Measurements from ENCODE around the gene FAM50B.
A peak's percentile ranks its signal among the peaks of the same experiment; 100 is the strongest.

FAM50B gene

DNA sequence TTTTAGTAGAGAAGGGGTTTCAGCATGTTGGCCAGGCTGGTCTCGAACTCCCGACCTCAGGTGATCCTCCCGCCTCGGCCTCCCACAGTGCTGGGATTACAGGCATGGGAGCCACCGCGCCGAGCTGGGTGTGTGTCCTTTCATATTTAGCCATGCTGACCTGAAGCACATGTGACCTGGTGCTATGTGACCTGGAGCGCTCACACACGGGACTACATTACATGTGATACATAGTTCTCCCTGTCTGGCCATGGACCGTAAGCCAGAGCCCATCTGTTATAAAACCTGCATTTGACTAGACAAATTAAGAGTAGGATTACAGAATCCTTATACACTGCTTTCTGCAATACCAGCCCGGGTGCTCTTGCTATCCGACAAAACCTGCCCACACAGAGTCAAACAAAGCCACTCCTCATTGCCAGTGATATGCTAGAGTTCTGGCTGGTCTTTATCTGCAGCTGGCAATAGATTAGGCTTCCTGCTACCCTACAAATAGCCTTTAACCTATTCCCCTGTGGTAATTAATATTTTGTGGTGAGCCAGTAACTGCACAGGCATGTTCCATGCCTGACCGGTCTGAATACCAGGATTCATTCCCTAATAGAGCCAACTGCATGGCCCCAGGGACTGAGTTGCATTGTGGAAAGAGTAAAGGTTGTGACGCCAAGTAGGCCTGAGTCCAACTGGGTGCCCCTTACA lies 26.3 kb upstream of the FAM50B start:
- H3K27ac ChIP-seq, result no peak overlapping the region
- TF ChIP-seq, protein P1, sequence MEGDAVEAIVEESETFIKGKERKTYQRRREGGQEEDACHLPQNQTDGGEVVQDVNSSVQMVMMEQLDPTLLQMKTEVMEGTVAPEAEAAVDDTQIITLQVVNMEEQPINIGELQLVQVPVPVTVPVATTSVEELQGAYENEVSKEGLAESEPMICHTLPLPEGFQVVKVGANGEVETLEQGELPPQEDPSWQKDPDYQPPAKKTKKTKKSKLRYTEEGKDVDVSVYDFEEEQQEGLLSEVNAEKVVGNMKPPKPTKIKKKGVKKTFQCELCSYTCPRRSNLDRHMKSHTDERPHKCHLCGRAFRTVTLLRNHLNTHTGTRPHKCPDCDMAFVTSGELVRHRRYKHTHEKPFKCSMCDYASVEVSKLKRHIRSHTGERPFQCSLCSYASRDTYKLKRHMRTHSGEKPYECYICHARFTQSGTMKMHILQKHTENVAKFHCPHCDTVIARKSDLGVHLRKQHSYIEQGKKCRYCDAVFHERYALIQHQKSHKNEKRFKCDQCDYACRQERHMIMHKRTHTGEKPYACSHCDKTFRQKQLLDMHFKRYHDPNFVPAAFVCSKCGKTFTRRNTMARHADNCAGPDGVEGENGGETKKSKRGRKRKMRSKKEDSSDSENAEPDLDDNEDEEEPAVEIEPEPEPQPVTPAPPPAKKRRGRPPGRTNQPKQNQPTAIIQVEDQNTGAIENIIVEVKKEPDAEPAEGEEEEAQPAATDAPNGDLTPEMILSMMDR (conservative IDR thresholded peaks at IDR 0.05), result no peak

DNA sequence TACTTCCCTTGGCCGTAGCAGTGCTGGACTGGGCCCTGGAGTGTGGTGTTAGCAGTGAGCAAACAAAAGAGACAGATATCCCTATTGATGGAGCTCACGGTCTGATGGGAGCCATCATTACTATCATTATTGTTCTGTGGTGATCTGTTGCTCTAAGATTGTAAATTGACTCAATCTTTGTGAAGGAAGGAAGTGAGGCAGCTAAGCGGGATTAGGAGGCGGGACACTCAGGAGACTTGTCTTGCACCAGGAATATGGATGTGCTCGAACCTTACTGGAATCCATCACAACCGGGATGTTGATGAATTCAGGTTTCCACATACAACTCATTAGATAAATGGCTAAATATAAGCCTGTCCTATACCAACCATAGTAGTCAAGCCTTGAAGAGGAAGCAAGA lies 25.5 kb upstream of the FAM50B start:
- H3K27ac ChIP-seq, result no peak overlapping the region
- TF ChIP-seq, protein P1 (conservative IDR thresholded peaks at IDR 0.05), result no peak

DNA sequence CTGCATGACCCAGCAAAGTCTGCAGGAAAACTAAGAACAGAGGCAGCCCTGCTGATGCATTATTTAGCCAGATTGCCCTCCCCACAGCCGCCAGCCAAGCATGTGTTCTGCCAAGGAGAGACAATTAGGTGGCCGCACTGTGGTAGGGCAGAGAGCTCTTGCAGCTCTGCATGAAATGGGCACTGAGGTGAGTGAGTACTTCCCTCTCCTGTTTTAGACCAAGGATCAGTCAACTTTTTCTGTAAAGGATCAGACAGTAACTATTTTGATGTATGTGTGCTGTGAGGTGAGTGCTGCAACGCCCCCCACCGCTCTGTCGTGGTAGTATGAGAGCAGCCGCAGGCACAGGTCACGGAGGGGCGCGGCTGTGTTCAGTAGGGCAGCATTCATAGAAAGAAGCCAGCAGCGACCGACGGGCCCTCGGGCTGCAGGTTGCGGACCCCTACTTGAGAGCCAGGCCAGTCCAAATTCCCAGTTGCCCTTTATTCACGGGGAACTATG lies 23.8 kb upstream of the FAM50B start:
- peak overlapping the region; percentile 84 for H3K27ac ChIP-seq
- TF ChIP-seq, protein P1 (conservative IDR thresholded peaks at IDR 0.05), result no peak

DNA sequence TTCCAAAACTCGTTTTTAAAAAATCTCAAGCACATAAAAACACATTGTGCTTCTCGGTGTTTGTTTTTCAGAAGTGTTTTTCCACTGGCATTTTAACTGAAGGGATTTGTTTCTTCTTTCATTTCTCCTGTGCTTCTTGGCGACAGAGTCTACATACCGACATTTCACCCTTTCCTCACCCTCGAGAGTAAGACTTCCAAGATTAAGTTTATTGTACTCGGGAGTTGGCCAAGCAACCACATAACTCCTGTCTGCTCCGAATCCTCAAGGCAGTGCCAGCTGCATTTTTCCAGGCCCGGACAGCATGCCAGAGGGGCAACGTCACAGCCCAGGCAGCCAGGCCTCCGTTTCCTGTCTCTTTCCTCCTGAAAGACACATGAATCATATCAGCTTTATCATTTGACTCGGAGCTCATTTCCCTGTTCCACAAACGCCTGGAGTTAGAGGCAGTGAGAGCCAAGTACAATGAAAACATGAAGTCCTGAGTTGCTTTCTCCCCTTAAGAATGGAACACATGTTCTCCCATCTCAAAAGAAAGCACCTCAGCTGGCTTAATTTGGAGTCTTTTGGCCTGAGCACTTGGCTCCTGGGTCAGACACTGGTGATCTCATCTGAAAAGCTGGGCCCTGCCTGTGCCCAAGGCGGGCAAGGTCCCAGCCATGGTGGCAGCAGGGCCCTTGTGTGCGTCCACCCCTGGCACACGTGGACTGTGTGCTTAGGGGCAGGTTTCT lies 23.2 kb upstream of the FAM50B start:
- H3K27ac ChIP-seq, result peak overlapping the region; percentile 84
- TF ChIP-seq, protein P1 (conservative IDR thresholded peaks at IDR 0.05), result no peak

DNA sequence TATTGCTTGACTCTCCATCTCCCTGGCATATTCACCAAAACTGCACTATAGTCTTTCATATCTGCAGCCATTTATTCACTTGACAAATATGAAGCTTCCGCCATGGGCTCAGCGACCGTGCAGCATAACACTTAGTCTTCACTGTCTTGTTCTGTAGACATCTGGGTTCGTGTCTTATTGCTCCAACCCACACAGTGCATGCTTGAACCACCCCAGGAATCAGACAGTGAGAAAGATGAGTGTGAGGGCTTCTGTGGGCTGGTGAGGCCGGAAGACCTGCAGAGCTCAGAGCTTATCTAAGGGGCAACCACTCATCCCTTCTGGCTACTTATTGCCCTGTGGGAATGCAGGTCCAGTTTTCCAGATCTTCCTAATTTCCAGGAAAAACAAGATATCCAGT lies 19.9 kb upstream of the FAM50B start:
- TF ChIP-seq, protein P1 (conservative IDR thresholded peaks at IDR 0.05), result no peak
- no peak overlapping the region for H3K27ac ChIP-seq

DNA sequence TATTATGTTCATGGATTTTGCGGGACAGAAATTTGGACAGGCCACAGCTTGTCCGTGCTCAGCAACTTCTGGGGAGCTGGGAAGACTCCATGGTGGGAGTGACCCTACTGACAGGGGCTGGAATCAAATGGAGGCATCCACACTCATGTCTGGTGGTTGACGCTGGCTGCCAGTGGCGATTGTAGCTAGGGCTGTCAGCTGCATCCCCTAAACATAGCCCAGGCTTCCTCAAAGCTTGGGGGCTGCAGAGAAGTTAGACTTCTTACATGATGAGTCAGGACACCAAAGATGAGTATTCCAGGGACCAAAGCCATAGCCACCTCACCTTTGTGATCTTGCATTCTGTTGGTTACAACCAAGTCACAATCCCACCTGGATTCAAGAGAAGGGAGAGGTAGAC lies 18.4 kb upstream of the FAM50B start:
- H3K27ac ChIP-seq, result no peak overlapping the region
- TF ChIP-seq, protein P1 (conservative IDR thresholded peaks at IDR 0.05), result no peak

DNA sequence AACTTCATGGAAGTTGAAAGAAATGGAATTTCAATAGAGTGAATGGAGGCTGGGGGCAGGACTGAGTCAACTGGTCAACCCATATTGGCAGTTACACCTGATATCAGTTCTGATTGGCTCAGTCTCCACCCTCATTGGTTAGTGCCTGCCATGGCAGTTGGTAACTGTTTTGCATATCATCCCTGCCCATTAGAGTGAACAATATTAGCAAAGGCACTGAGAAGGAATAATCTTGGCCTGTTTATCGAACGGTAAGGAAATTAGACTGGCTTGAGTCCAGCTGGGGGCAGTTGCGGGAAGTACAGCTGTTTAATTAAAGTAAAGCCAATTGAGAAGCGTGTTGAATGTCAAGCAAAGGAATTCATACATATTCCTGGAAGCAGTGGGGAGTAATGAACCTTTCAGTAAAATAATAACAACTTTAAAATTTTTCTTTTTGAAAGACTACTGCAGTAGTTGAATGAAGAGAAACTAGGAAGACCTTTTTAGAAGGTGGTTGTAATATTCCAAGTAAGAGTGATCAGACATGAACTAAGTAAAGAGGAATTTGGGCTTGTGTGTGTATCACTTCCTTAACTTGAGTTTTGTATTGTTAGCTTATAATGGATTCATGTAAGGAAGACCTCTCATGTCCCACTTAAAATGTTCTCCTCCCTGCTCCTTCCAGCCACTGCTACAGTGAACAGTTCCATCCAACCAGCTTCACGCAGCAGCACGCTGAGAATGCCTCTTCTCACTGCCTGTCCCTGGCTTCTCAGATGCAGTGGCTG lies 17.2 kb upstream of the FAM50B start:
- TF ChIP-seq, protein P1 (conservative IDR thresholded peaks at IDR 0.05), result no peak
- no peak overlapping the region for H3K27ac ChIP-seq

Data from VCaP (cell line).